Measurements from ENCODE around the gene COL1A1. TPM values are rescaled to one million over a fixed set of nuclear protein-coding genes. Genes with fewer than 3 reads are reported as not detected.

The COL1A1 gene
- total and polyA plus RNA-seq, 9 donors: 71.2 to 1,087 (median 523) TPM

- no peak for TF ChIP-seq EP300 (IDR thresholded peaks at IDR 0.05)
- TF ChIP-seq POLR2A (IDR thresholded peaks at IDR 0.05): no peak
- no peak for TF ChIP-seq CTCF (IDR thresholded peaks at IDR 0.05)
- no peaks in the 10 kb centered on the region for H3K27me3 ChIP-seq
- 8 to 14% (median 11%) methylated on average over 16 of the region's 16 CpGs for WGBS, 3 donors
- H3K4me3 ChIP-seq: no peak overlapping the region
- H3K4me1 ChIP-seq (ENCODE audit: insufficient read depth): peaks cover 6% of the 10 kb centered on the region
- H3K36me3 ChIP-seq: no peaks in the 10 kb centered on the region
- H3K9me3 ChIP-seq: no peaks in the 10 kb centered on the region
- no peak overlapping the region for H3K27ac ChIP-seq
- intact Hi-C loops (cut with DNase I): no loop called here
- peak in 3 of 5 donors; percentile 47 to 71 (median 70) for DNase-seq
These were observed 67.7 kb downstream of the COL1A1 start for GRCh38 chr17:50133769-50134099.

Small RNA genes lying within 50 kb of the gene (small RNA-seq; reads per million reads assigned to genes)
- gene SUMO2P7: not detected

Other genes starting within 250 kb of the COL1A1 start
- under 1 TPM in 1 of 7 donors, not detected in 6; 0.10 TPM for gene DLX4, start 232.4 kb downstream of the COL1A1 start, total RNA-seq
- not detected for gene DLX4, start 232.4 kb downstream of the COL1A1 start, polyA plus RNA-seq
- gene DLX3, start 206.4 kb downstream of the COL1A1 start, total RNA-seq: 1 to 10 TPM in 1 of 7 donors, under 1 TPM in 5, not detected in 1; 0.11 to 1.3 (median 0.41) TPM
- under 1 TPM; 0.10 to 0.23 TPM for gene DLX3, start 206.4 kb downstream of the COL1A1 start, polyA plus RNA-seq
- 100 to 1,000 TPM in 1 of 7 donors, 10 to 100 TPM in 6; 23.6 to 132 (median 41.7) TPM for gene ITGA3, start 145.5 kb downstream of the COL1A1 start, total RNA-seq
- 10 to 100 TPM; 28.2 to 34.2 TPM for gene ITGA3, start 145.5 kb downstream of the COL1A1 start, polyA plus RNA-seq
- 10 to 100 TPM; 36.5 to 83.2 (median 54.7) TPM for gene PDK2, start 106.3 kb downstream of the COL1A1 start, total RNA-seq
- 10 to 100 TPM; 51.2 to 82.7 TPM for gene PDK2, start 106.3 kb downstream of the COL1A1 start, polyA plus RNA-seq
- 1 to 10 TPM in 5 of 7 donors, under 1 TPM in 2; 0.36 to 4.9 (median 1.7) TPM for gene SAMD14, start 71.5 kb downstream of the COL1A1 start, total RNA-seq
- 1 to 10 TPM in 1 of 2 donors, under 1 TPM in 1; 0.77 to 2.2 TPM for gene SAMD14, start 71.5 kb downstream of the COL1A1 start, polyA plus RNA-seq
- gene PPP1R9B, start 51.0 kb downstream of the COL1A1 start, total RNA-seq: 100 to 1,000 TPM in 1 of 7 donors, 10 to 100 TPM in 6; 14.8 to 109 (median 75.4) TPM
- gene PPP1R9B, start 51.0 kb downstream of the COL1A1 start, polyA plus RNA-seq: 10 to 100 TPM; 17.8 to 33.0 TPM
- gene SGCA, start 35.6 kb downstream of the COL1A1 start, total RNA-seq: 1 to 10 TPM in 5 of 7 donors, under 1 TPM in 2; 0.48 to 3.4 (median 1.2) TPM
- gene SGCA, start 35.6 kb downstream of the COL1A1 start, polyA plus RNA-seq: 1 to 10 TPM; 2.2 to 3.4 TPM
- 1 to 10 TPM in 6 of 7 donors, under 1 TPM in 1; 0.34 to 3.5 (median 1.6) TPM for gene TMEM92, start 72.8 kb upstream of the COL1A1 start, total RNA-seq
- gene TMEM92, start 72.8 kb upstream of the COL1A1 start, polyA plus RNA-seq: 1 to 10 TPM in 1 of 2 donors, under 1 TPM in 1; 0.32 to 2.5 TPM
- gene XYLT2, start 144.5 kb upstream of the COL1A1 start, total RNA-seq: 10 to 100 TPM; 17.9 to 34.1 (median 28.7) TPM
- 10 to 100 TPM in 1 of 2 donors, 1 to 10 TPM in 1; 5.2 to 17.2 TPM for gene XYLT2, start 144.5 kb upstream of the COL1A1 start, polyA plus RNA-seq
- gene MRPL27, start 171.6 kb upstream of the COL1A1 start, total RNA-seq: 10 to 100 TPM; 38.7 to 60.2 (median 47.7) TPM
- 10 to 100 TPM; 53.6 to 74.8 TPM for gene MRPL27, start 171.6 kb upstream of the COL1A1 start, polyA plus RNA-seq
- 1 to 10 TPM in 2 of 7 donors, under 1 TPM in 5; 0.46 to 1.3 (median 0.88) TPM for gene EME1, start 171.6 kb upstream of the COL1A1 start, total RNA-seq
- gene EME1, start 171.6 kb upstream of the COL1A1 start, polyA plus RNA-seq: 1 to 10 TPM in 1 of 2 donors, under 1 TPM in 1; 0.63 to 1.4 TPM
- gene LRRC59, start 195.9 kb upstream of the COL1A1 start, total RNA-seq: 10 to 100 TPM; 18.4 to 64.5 (median 41.0) TPM
- 10 to 100 TPM; 22.5 to 71.4 TPM for gene LRRC59, start 195.9 kb upstream of the COL1A1 start, polyA plus RNA-seq
- 10 to 100 TPM; 26.7 to 86.0 (median 49.5) TPM for gene ACSF2, start 224.6 kb upstream of the COL1A1 start, total RNA-seq
- 10 to 100 TPM; 39.1 to 49.5 TPM for gene ACSF2, start 224.6 kb upstream of the COL1A1 start, polyA plus RNA-seq

Data from ovary (tissue), 9 donors.